ENCODE measurements around the gene MYH7B.

The MYH7B gene

DNA sequence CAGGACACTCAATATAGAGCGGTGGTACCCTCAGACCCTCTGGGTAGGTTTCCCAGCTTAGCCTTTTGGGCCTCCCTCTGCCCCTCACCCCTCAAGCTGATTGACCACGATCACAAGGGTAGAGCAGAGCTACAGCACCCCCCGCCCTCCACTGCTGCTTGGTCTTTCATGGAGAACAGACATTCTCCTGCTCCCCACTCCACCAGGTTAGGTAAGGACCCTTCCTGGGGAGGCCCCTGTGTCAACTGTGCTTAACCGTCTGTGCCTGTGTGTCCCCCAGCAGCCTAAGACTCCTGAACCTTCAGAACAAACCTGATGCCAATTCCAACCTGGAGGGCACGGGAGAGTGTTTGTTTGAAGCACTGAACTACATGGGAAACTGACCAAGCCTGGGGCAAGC is 11.8 kb downstream of the MYH7B start:
- peaks cover 18% of the 10 kb centered on the region for H3K27me3 Mint-ChIP-seq (ENCODE audit: low read depth, poor library complexity)
- H3K36me3 Mint-ChIP-seq (ENCODE audit: low read depth) = no peaks in the 10 kb centered on the region
- peaks cover 25% of the 10 kb centered on the region for H3K4me1 Mint-ChIP-seq
- TF ChIP-seq, protein P1, sequence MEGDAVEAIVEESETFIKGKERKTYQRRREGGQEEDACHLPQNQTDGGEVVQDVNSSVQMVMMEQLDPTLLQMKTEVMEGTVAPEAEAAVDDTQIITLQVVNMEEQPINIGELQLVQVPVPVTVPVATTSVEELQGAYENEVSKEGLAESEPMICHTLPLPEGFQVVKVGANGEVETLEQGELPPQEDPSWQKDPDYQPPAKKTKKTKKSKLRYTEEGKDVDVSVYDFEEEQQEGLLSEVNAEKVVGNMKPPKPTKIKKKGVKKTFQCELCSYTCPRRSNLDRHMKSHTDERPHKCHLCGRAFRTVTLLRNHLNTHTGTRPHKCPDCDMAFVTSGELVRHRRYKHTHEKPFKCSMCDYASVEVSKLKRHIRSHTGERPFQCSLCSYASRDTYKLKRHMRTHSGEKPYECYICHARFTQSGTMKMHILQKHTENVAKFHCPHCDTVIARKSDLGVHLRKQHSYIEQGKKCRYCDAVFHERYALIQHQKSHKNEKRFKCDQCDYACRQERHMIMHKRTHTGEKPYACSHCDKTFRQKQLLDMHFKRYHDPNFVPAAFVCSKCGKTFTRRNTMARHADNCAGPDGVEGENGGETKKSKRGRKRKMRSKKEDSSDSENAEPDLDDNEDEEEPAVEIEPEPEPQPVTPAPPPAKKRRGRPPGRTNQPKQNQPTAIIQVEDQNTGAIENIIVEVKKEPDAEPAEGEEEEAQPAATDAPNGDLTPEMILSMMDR (IDR thresholded peaks at IDR 0.05) = no peak
- H3K27ac Mint-ChIP-seq = no peak overlapping the region
- DNase-seq = no peak
- no peak overlapping the region for H3K4me3 Mint-ChIP-seq
- no peaks in the 10 kb centered on the region for H3K9me3 Mint-ChIP-seq

DNA sequence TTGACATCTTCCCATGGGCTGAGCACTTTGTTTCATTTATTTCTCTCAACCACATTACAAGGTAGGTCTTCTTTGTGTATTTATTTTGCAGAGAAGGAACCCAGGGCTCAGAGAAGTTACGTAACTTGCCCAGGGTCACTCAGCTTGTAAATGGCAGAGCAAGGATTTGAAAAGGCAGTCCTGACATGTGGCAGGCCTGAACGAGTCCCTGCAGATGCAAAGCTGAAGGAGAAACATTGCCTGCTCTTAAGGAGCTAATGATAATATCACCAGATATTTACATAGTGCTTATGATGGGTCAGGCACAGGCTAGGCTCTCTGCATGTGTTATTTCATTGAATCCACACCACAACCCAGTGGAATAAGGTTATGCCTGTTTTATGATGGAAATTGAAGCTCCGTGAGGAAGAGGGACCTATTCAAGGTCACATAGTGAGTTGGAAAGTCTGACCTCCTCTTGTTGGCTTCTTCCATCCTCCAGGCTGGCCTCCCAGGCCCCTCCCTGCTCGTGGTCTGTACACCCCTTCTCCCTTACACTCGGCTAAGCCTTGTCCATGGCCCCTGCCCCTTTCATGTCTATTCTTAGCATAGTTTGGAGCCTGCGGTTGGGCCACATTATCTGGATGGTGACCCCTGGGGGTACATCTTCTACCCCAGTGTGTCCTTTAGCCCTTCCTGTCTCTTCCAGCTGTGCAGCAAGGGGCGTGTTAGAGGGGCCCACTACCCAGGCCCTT is 12.5 kb downstream of the MYH7B start:
- Mint-ChIP-seq H3K27ac (no peak overlapping the region), H3K9me3 (no peaks in the 10 kb centered on the region), H3K36me3 (ENCODE audit: low read depth) (no peaks in the 10 kb centered on the region), H3K27me3 (ENCODE audit: low read depth, poor library complexity) (peaks cover 15% of the 10 kb centered on the region), H3K4me1 (peaks cover 30% of the 10 kb centered on the region), H3K4me3 (no peak overlapping the region)
- TF ChIP-seq, protein P1 (IDR thresholded peaks at IDR 0.05) = no peak
- DNase-seq = no peak

DNA sequence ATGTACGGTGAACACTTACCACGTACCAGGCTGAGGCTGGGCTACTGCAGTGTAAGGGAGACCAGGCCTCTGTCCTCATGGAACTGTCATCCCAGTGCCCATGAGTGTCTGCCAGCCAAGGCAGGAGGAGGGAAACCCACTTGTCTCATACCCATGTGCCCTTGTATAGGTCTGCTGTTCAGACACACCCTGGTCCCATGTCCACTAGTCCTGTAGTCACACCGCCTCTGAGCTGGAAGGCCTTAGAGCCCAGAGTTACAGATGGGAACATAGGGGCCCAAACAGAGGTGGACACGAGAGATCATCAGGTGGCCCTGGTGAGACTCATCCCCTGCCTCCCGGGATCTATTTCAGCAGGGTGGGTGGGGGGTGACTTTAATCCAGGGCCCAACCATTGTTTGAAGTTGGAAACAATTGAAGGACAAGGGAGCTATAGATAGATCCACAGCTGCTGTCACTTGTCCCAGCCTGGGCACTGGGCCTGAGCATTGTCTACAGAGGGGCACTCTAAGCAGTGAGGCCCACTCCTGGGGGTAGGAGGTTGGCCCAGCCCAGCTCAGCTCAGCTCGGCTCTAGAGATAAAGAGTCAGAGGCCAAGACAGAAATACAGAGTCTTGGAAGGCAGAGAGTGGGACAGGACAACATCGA is 14.6 kb downstream of the MYH7B start:
- H3K9me3 Mint-ChIP-seq = no peaks in the 10 kb centered on the region
- peaks cover 13% of the 10 kb centered on the region for H3K27me3 Mint-ChIP-seq (ENCODE audit: low read depth, poor library complexity)
- no peak overlapping the region for H3K4me3 Mint-ChIP-seq
- peaks cover 35% of the 10 kb centered on the region for H3K4me1 Mint-ChIP-seq
- DNase-seq = no peak
- H3K27ac Mint-ChIP-seq = no peak overlapping the region
- no peaks in the 10 kb centered on the region for H3K36me3 Mint-ChIP-seq (ENCODE audit: low read depth)
- TF ChIP-seq, protein P1 (IDR thresholded peaks at IDR 0.05) = no peak

DNA sequence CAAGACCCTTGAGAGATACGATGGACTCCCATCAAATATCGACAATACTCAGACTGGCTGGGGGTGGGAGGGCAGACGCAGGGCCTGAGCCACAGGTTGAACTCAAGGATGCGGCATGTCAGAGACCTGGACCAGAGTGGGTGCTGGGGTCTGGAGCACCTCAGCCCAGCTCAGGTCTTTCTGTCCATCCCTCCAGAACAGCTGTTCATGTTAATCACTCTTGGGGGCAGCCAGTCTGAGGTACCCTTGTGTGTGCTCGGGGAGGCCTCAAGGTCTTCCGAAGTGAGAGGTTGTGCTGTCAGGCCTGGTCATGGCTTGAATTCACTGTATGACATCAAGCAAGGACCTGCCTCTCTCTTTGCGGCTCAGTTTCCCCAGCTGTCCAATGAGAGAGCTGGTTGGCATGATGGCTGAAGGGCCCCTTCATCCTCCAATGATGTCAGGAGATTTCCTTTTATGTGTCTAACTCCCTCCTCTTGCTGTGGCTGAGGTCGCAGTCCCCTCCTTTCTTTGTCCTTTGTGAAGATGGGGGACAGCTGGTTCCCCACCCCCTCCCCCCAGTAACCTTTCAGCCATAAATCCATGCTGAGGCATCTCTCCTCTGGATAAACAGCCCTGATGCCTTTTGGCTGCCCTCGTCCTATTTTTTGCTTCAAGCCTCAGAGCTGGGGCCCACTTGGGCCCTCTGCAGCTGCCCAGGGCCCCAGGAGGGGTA is 15.3 kb downstream of the MYH7B start:
- Mint-ChIP-seq H3K27ac (peak overlapping the region; percentile 89), H3K4me3 (no peak overlapping the region), H3K9me3 (no peaks in the 10 kb centered on the region), H3K4me1 (peaks cover 35% of the 10 kb centered on the region), H3K36me3 (ENCODE audit: low read depth) (no peaks in the 10 kb centered on the region), H3K27me3 (ENCODE audit: low read depth, poor library complexity) (peaks cover 9% of the 10 kb centered on the region)
- DNase-seq = no peak
- TF ChIP-seq, protein P1 (IDR thresholded peaks at IDR 0.05) = no peak

DNA sequence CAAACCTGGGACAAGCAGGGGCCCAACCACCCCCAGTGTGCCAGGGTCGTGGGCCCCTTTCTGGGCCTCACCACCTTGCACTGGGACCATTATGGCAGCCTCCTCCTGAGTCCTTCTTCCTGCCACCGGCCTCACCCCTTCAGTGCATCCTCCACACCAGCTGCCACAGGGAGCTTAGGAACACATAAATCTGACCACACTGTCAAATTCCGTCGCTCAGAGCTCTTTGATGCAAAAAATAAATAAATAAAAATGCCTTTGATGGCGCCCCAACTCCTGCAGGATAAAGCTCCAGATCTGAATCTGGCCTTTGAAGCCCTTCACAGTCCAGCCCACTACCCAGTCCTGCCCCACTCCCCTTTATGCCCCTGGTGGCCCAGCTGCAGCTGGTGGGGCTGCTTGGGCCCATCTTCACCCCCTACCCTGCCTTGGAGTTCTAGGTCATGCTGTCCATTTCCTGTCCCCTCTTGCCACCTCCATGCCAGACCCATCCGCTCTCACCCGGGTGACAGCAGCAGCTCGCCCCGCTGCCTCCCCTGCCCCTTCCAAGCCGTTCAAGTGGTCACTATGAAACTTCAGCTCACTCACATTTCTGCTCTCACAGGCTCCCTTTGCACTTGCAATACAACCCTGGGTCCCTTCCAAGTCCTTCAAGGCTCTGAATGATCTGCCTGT is 16.0 kb downstream of the MYH7B start:
- no peaks in the 10 kb centered on the region for H3K36me3 Mint-ChIP-seq (ENCODE audit: low read depth)
- no peak overlapping the region for H3K4me3 Mint-ChIP-seq
- H3K9me3 Mint-ChIP-seq = no peaks in the 10 kb centered on the region
- TF ChIP-seq, protein P1 (IDR thresholded peaks at IDR 0.05) = no peak
- peaks cover 9% of the 10 kb centered on the region for H3K27me3 Mint-ChIP-seq (ENCODE audit: low read depth, poor library complexity)
- H3K4me1 Mint-ChIP-seq = peaks cover 35% of the 10 kb centered on the region
- no peak for DNase-seq
- peak overlapping the region; percentile 89 for H3K27ac Mint-ChIP-seq
